Globus pallidus (tissue), 1 donor: ENCODE data around the gene TM7SF2.

ENCODE experiments used
- DNase-seq: peaks from one replicate; pipeline ENCODE4 v3.0.0-alpha.2; 2015; ENCODE audit warnings: low spot score

Gene TM7SF2

GRCh38 chr11:65090628-65091027 lies 21.0 kb upstream of the TM7SF2 start:
- peak; percentile 86 for DNase-seq

- no peak for DNase-seq
These were observed 16.2 kb upstream of the TM7SF2 start for GRCh38 chr11:65095427-65095826.

- DNase-seq: peak; percentile 90
These were observed 15.5 kb upstream of the TM7SF2 start, which contains the start of gene VPS51 for GRCh38 chr11:65095974-65096806. VPS51 (plus strand) TSS chr11:65096214; CDS start chr11:65096251, 37 bp downstream.

- no peak for DNase-seq
These were observed 14.7 kb upstream of the TM7SF2 start for GRCh38 chr11:65096926-65097325.

- no peak for DNase-seq
These were observed 10.9 kb upstream of the TM7SF2 start for GRCh38 chr11:65100674-65101350.

GRCh38 chr11:65102142-65103095 lies 9.3 kb upstream of the TM7SF2 start:
- DNase-seq: peak; percentile 88

- no peak for DNase-seq
These were observed 8.2 kb upstream of the TM7SF2 start for GRCh38 chr11:65103476-65103875.

- DNase-seq: no peak
These were observed 7.0 kb upstream of the TM7SF2 start for GRCh38 chr11:65104628-65105027.

GRCh38 chr11:65107078-65107477 lies 4.6 kb upstream of the TM7SF2 start:
- DNase-seq: no peak

GRCh38 chr11:65107751-65108468 lies 3.8 kb upstream of the TM7SF2 start:
- DNase-seq: no peak

GRCh38 chr11:65108469-65109123 lies 3.1 kb upstream of the TM7SF2 start:
- DNase-seq: no peak

GRCh38 chr11:65109231-65110198 lies 2.2 kb upstream of the TM7SF2 start:
- no peak for DNase-seq

GRCh38 chr11:65110354-65110861 lies 1.3 kb upstream of the TM7SF2 start:
- peak; percentile 82 for DNase-seq

GRCh38 chr11:65111159-65111743 lies 421 bp upstream of the TM7SF2 start:
- DNase-seq: no peak

- DNase-seq: no peak
These were observed 1.1 kb downstream of the TM7SF2 start for GRCh38 chr11:65112546-65113360.

- no peak for DNase-seq
These were observed 1.7 kb downstream of the TM7SF2 start for GRCh38 chr11:65113361-65113756.

- no peak for DNase-seq
These were observed 2.2 kb downstream of the TM7SF2 start for GRCh38 chr11:65113839-65114238.

- no peak for DNase-seq
These were observed 3.0 kb downstream of the TM7SF2 start for GRCh38 chr11:65114538-65115171.
